Right atrium auricular region (tissue), 2 donors: ENCODE measurements around the gene DESI2. TPM values are rescaled to one million over a fixed set of nuclear protein-coding genes. Genes with fewer than 3 reads are reported as not detected.

Experiments used
- DNase-seq: peaks from one replicate; pipeline ENCODE4 v3.0.0-alpha.2; 2019; ENCODE audit warnings: low spot score
- H3K27ac ChIP-seq, 2 donors: fragments of 200-600 bp; sonication (generic); 1 replicate in 1 of 2; 2 replicates in 1 of 2; pipeline ENCODE4 v1.5.1; 2016 to 2019
- H3K27me3 ChIP-seq, 2 donors: fragments of 200-600 bp; sonication (generic); one replicate each; pipeline versions ENCODE4 v1.5.1 to v1.6.0; 2017 to 2019
- H3K36me3 ChIP-seq: fragments of 200-600 bp; sonication (generic); one replicate; pipeline ENCODE4 v1.5.1; 2016
- H3K4me1 ChIP-seq, 2 donors: fragments of 200-600 bp; sonication (generic); one replicate each; pipeline versions ENCODE4 v1.5.1 to v1.6.0; 2017 to 2019
- H3K4me3 ChIP-seq, 2 donors: fragments of 200-600 bp; sonication (generic); 1 replicate in 1 of 2; 2 replicates in 1 of 2; pipeline ENCODE4 v1.5.1; 2017 to 2019; ENCODE audit warnings: mild to moderate bottlenecking in 1 of 2, moderate library complexity in 1 of 2
- H3K9me3 ChIP-seq, 2 donors: fragments of 200-600 bp; sonication (generic); one replicate each; pipeline ENCODE4 v1.5.1; 2019
- total RNA-seq, 2 donors: library from RNA; depleted of rRNA; stranded (reverse); fragments of >200 nt; gene quantifications; one replicate each; pipeline ENCODE4 v1.1.0, GENCODE V29; 2016
- TF ChIP-seq, protein P1 (sequence below), 2 donors: fragments of 200-600 bp; sonication (generic); IDR thresholded peaks; one replicate each; pipeline ENCODE4 v1.5.1; 2019; ENCODE audit warnings: antibody characterized with exemption in 2 of 2

The DESI2 gene
- total RNA-seq, 2 donors from 2014 or later: 26.8 to 29.1 TPM

GRCh38 chr1:244702620-244703019 lies 49.7 kb downstream of the DESI2 start:
- Histone ChIP-seq H3K36me3 (peaks cover 45% of the 10 kb centered on the region), H3K4me3 (no peak overlapping the region), H3K4me1 (peaks cover 0 to 11% of the 10 kb centered on the region in 2 donors), H3K9me3 (peaks cover 0 to 9% of the 10 kb centered on the region in 2 donors), H3K27ac (no peak overlapping the region), H3K27me3 (no peaks in the 10 kb centered on the region)
- TF ChIP-seq, protein P1, sequence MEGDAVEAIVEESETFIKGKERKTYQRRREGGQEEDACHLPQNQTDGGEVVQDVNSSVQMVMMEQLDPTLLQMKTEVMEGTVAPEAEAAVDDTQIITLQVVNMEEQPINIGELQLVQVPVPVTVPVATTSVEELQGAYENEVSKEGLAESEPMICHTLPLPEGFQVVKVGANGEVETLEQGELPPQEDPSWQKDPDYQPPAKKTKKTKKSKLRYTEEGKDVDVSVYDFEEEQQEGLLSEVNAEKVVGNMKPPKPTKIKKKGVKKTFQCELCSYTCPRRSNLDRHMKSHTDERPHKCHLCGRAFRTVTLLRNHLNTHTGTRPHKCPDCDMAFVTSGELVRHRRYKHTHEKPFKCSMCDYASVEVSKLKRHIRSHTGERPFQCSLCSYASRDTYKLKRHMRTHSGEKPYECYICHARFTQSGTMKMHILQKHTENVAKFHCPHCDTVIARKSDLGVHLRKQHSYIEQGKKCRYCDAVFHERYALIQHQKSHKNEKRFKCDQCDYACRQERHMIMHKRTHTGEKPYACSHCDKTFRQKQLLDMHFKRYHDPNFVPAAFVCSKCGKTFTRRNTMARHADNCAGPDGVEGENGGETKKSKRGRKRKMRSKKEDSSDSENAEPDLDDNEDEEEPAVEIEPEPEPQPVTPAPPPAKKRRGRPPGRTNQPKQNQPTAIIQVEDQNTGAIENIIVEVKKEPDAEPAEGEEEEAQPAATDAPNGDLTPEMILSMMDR (IDR thresholded peaks at IDR 0.05): no peak
- DNase-seq: no peak

GRCh38 chr1:244704107-244704506 lies 51.2 kb downstream of the DESI2 start:
- H3K27ac ChIP-seq: no peak overlapping the region
- peaks cover 0 to 11% of the 10 kb centered on the region in 2 donors for H3K4me1 ChIP-seq
- TF ChIP-seq, protein P1 (IDR thresholded peaks at IDR 0.05): no peak
- peaks cover 38% of the 10 kb centered on the region for H3K36me3 ChIP-seq
- no peak overlapping the region for H3K4me3 ChIP-seq
- H3K27me3 ChIP-seq: no peaks in the 10 kb centered on the region
- H3K9me3 ChIP-seq: peaks cover 0 to 9% of the 10 kb centered on the region in 2 donors
- DNase-seq: no peak

GRCh38 chr1:244705261-244706234 lies 52.6 kb downstream of the DESI2 start:
- H3K27me3 ChIP-seq: no peaks in the 10 kb centered on the region
- peaks cover 0 to 16% of the 10 kb centered on the region in 2 donors for H3K4me1 ChIP-seq
- no peak overlapping the region for H3K27ac ChIP-seq
- no peak for DNase-seq
- no peak overlapping the region for H3K4me3 ChIP-seq
- TF ChIP-seq, protein P1 (IDR thresholded peaks at IDR 0.05): no peak
- H3K9me3 ChIP-seq: peaks cover 0 to 4% of the 10 kb centered on the region in 2 donors
- peaks cover 28% of the 10 kb centered on the region for H3K36me3 ChIP-seq

GRCh38 chr1:244709076-244709475 lies 56.1 kb downstream of the DESI2 start:
- TF ChIP-seq, protein P1 (IDR thresholded peaks at IDR 0.05): no peak
- peaks cover 17% of the 10 kb centered on the region for H3K36me3 ChIP-seq
- H3K4me3 ChIP-seq: no peak overlapping the region
- no peak overlapping the region for H3K27ac ChIP-seq
- DNase-seq: no peak
- peaks cover 0 to 16% of the 10 kb centered on the region in 2 donors for H3K4me1 ChIP-seq
- no peaks in the 10 kb centered on the region for H3K9me3 ChIP-seq
- H3K27me3 ChIP-seq: no peaks in the 10 kb centered on the region

GRCh38 chr1:244709476-244710368 lies 56.8 kb downstream of the DESI2 start:
- no peak overlapping the region for H3K4me3 ChIP-seq
- no peaks in the 10 kb centered on the region for H3K27me3 ChIP-seq
- H3K36me3 ChIP-seq: peaks cover 17% of the 10 kb centered on the region
- H3K4me1 ChIP-seq: peaks cover 0 to 16% of the 10 kb centered on the region in 2 donors
- H3K27ac ChIP-seq: peak overlapping the region in 1 of 2 donors; percentile 23
- DNase-seq: no peak
- TF ChIP-seq, protein P1 (IDR thresholded peaks at IDR 0.05): no peak
- no peaks in the 10 kb centered on the region for H3K9me3 ChIP-seq
